ENCODE results near the gene APOA4.

The APOA4 gene

GRCh38 chr11:116832350-116833290 lies 9.5 kb upstream of the APOA4 start:
- Histone ChIP-seq H3K27ac (ENCODE audit: insufficient read depth, low read length, poor library complexity, severe bottlenecking) (no peak overlapping the region), H3K4me3 (ENCODE audit: insufficient read depth, low read depth, low read length, poor library complexity, severe bottlenecking) (no peak overlapping the region), H3K9me3 (ENCODE audit: control insufficient read depth, low read length) (no peaks in the 10 kb centered on the region), H3K36me3 (ENCODE audit: control insufficient read depth, insufficient read depth, low read length) (no peaks in the 10 kb centered on the region), H3K27me3 (replicated peaks; ENCODE audit: control insufficient read depth, insufficient read depth, low read length, poor library complexity, severe bottlenecking) (no peaks in the 10 kb centered on the region), H3K4me1 (ENCODE audit: control insufficient read depth, insufficient read depth, low read length, poor library complexity, severe bottlenecking) (peaks cover 9% of the 10 kb centered on the region)
- no peak for DNase-seq

- no peak for DNase-seq
- Histone ChIP-seq H3K4me1 (ENCODE audit: control insufficient read depth, insufficient read depth, low read length, poor library complexity, severe bottlenecking) (peaks cover 9% of the 10 kb centered on the region), H3K27me3 (replicated peaks; ENCODE audit: control insufficient read depth, insufficient read depth, low read length, poor library complexity, severe bottlenecking) (no peaks in the 10 kb centered on the region), H3K9me3 (ENCODE audit: control insufficient read depth, low read length) (no peaks in the 10 kb centered on the region), H3K36me3 (ENCODE audit: control insufficient read depth, insufficient read depth, low read length) (no peaks in the 10 kb centered on the region), H3K27ac (ENCODE audit: insufficient read depth, low read length, poor library complexity, severe bottlenecking) (no peak overlapping the region), H3K4me3 (ENCODE audit: insufficient read depth, low read depth, low read length, poor library complexity, severe bottlenecking) (no peak overlapping the region)
Observed at GRCh38 chr11:116831790-116832349, 8.8 kb upstream of the APOA4 start.

GRCh38 chr11:116830184-116830912 lies 7.2 kb upstream of the APOA4 start:
- H3K27me3 ChIP-seq (replicated peaks; ENCODE audit: control insufficient read depth, insufficient read depth, low read length, poor library complexity, severe bottlenecking) = no peaks in the 10 kb centered on the region

GRCh38 chr11:116829525-116830183 lies 6.5 kb upstream of the APOA4 start, which contains the start of gene APOC3:
APOC3 (plus strand) TSS chr11:116829907; CDS start chr11:116830583, 676 bp downstream.
- no peaks in the 10 kb centered on the region for H3K27me3 ChIP-seq (replicated peaks; ENCODE audit: control insufficient read depth, insufficient read depth, low read length, poor library complexity, severe bottlenecking)
- no peaks in the 10 kb centered on the region for H3K9me3 ChIP-seq (ENCODE audit: control insufficient read depth, low read length)
- no peaks in the 10 kb centered on the region for H3K4me1 ChIP-seq (ENCODE audit: control insufficient read depth, insufficient read depth, low read length, poor library complexity, severe bottlenecking)
- no peaks in the 10 kb centered on the region for H3K36me3 ChIP-seq (ENCODE audit: control insufficient read depth, insufficient read depth, low read length)
- DNase-seq = no peak
- no peak within 1 kb of the TSS for H3K27ac ChIP-seq (ENCODE audit: insufficient read depth, low read length, poor library complexity, severe bottlenecking)
- no peak within 1 kb of the TSS for H3K4me3 ChIP-seq (ENCODE audit: insufficient read depth, low read depth, low read length, poor library complexity, severe bottlenecking)

More at GRCh38 chr11:116830184-116830912, 7.2 kb upstream of the APOA4 start:
- Histone ChIP-seq H3K4me3 (ENCODE audit: insufficient read depth, low read depth, low read length, poor library complexity, severe bottlenecking) (no peak overlapping the region), H3K4me1 (ENCODE audit: control insufficient read depth, insufficient read depth, low read length, poor library complexity, severe bottlenecking) (peaks cover 2% of the 10 kb centered on the region), H3K9me3 (ENCODE audit: control insufficient read depth, low read length) (no peaks in the 10 kb centered on the region), H3K36me3 (ENCODE audit: control insufficient read depth, insufficient read depth, low read length) (no peaks in the 10 kb centered on the region), H3K27ac (ENCODE audit: insufficient read depth, low read length, poor library complexity, severe bottlenecking) (no peak overlapping the region)
- DNase-seq = no peak

- no peak overlapping the region for H3K4me3 ChIP-seq (ENCODE audit: insufficient read depth, low read depth, low read length, poor library complexity, severe bottlenecking)
- H3K36me3 ChIP-seq (ENCODE audit: control insufficient read depth, insufficient read depth, low read length) = no peaks in the 10 kb centered on the region
- no peaks in the 10 kb centered on the region for H3K4me1 ChIP-seq (ENCODE audit: control insufficient read depth, insufficient read depth, low read length, poor library complexity, severe bottlenecking)
- no peak overlapping the region for H3K27ac ChIP-seq (ENCODE audit: insufficient read depth, low read length, poor library complexity, severe bottlenecking)
- no peaks in the 10 kb centered on the region for H3K27me3 ChIP-seq (replicated peaks; ENCODE audit: control insufficient read depth, insufficient read depth, low read length, poor library complexity, severe bottlenecking)
- no peaks in the 10 kb centered on the region for H3K9me3 ChIP-seq (ENCODE audit: control insufficient read depth, low read length)
- no peak for DNase-seq
Observed at GRCh38 chr11:116828632-116829524, 5.8 kb upstream of the APOA4 start.

- no peaks in the 10 kb centered on the region for H3K9me3 ChIP-seq (ENCODE audit: control insufficient read depth, low read length)
- H3K27me3 ChIP-seq (replicated peaks; ENCODE audit: control insufficient read depth, insufficient read depth, low read length, poor library complexity, severe bottlenecking) = no peaks in the 10 kb centered on the region
- DNase-seq = no peak
- H3K4me3 ChIP-seq (ENCODE audit: insufficient read depth, low read depth, low read length, poor library complexity, severe bottlenecking) = no peak overlapping the region
- H3K36me3 ChIP-seq (ENCODE audit: control insufficient read depth, insufficient read depth, low read length) = no peaks in the 10 kb centered on the region
- H3K27ac ChIP-seq (ENCODE audit: insufficient read depth, low read length, poor library complexity, severe bottlenecking) = no peak overlapping the region
- no peaks in the 10 kb centered on the region for H3K4me1 ChIP-seq (ENCODE audit: control insufficient read depth, insufficient read depth, low read length, poor library complexity, severe bottlenecking)
Observed at GRCh38 chr11:116827461-116827860, 4.4 kb upstream of the APOA4 start.

GRCh38 chr11:116826751-116827431 lies 3.8 kb upstream of the APOA4 start:
- no peak overlapping the region for H3K27ac ChIP-seq (ENCODE audit: insufficient read depth, low read length, poor library complexity, severe bottlenecking)
- no peaks in the 10 kb centered on the region for H3K9me3 ChIP-seq (ENCODE audit: control insufficient read depth, low read length)
- DNase-seq = no peak
- H3K4me3 ChIP-seq (ENCODE audit: insufficient read depth, low read depth, low read length, poor library complexity, severe bottlenecking) = no peak overlapping the region
- H3K36me3 ChIP-seq (ENCODE audit: control insufficient read depth, insufficient read depth, low read length) = no peaks in the 10 kb centered on the region
- no peaks in the 10 kb centered on the region for H3K27me3 ChIP-seq (replicated peaks; ENCODE audit: control insufficient read depth, insufficient read depth, low read length, poor library complexity, severe bottlenecking)
- no peaks in the 10 kb centered on the region for H3K4me1 ChIP-seq (ENCODE audit: control insufficient read depth, insufficient read depth, low read length, poor library complexity, severe bottlenecking)

- Histone ChIP-seq H3K27ac (ENCODE audit: insufficient read depth, low read length, poor library complexity, severe bottlenecking) (no peak overlapping the region), H3K4me1 (ENCODE audit: control insufficient read depth, insufficient read depth, low read length, poor library complexity, severe bottlenecking) (no peaks in the 10 kb centered on the region), H3K27me3 (replicated peaks; ENCODE audit: control insufficient read depth, insufficient read depth, low read length, poor library complexity, severe bottlenecking) (no peaks in the 10 kb centered on the region), H3K9me3 (ENCODE audit: control insufficient read depth, low read length) (no peaks in the 10 kb centered on the region), H3K4me3 (ENCODE audit: insufficient read depth, low read depth, low read length, poor library complexity, severe bottlenecking) (no peak overlapping the region), H3K36me3 (ENCODE audit: control insufficient read depth, insufficient read depth, low read length) (no peaks in the 10 kb centered on the region)
- no peak for DNase-seq
Observed at GRCh38 chr11:116825854-116826750, 3.0 kb upstream of the APOA4 start.
